Transverse colon (tissue), 4 donors: Measurements from ENCODE around the gene DPYD. TPM values are rescaled to one million over a fixed set of nuclear protein-coding genes. Genes with fewer than 3 reads are reported as not detected.

ENCODE experiments used
- DNase-seq: peaks from one replicate; pipeline ENCODE4 v3.0.0-alpha.2; 2019
- H3K27ac ChIP-seq, 4 donors: fragments of 200-600 bp; sonication (generic); 2 replicates each; pipeline ENCODE4 v1.5.1; 2016 to 2018; ENCODE audit warnings: inconsistent platforms in 4 of 4
- H3K27me3 ChIP-seq: fragments of 200-600 bp; sonication (generic); 2 replicates; pipeline ENCODE4 v1.5.1; 2017; ENCODE audit warnings: inconsistent platforms
- H3K36me3 ChIP-seq, 4 donors: fragments of 200-600 bp; sonication (generic); 2 replicates each; pipeline ENCODE4 v1.5.1; 2017 to 2019; ENCODE audit warnings: inconsistent platforms in 4 of 4
- H3K4me1 ChIP-seq, 4 donors: fragments of 200-600 bp; sonication (generic); 2 replicates each; pipeline ENCODE4 v1.5.1; 2017 to 2020; ENCODE audit warnings: inconsistent platforms in 4 of 4
- H3K4me3 ChIP-seq, 4 donors: fragments of 200-600 bp; sonication (generic); 1 replicate in 1 of 4; 2 replicates in 3 of 4; pipeline versions ENCODE4 v1.5.1 to v1.6.1; 2017 to 2019; ENCODE audit warnings: inconsistent platforms in 4 of 4
- H3K9me3 ChIP-seq, 2 donors: fragments of 200-600 bp; sonication (generic); 2 replicates each; pipeline ENCODE4 v1.5.1; 2017 to 2019; ENCODE audit warnings: inconsistent platforms in 2 of 2
- CTCF ChIP-seq, 5 experiments: fragments of 200-600 bp in 3 of 5; fragments of 450-650 bp in 2 of 5; sonication (generic) in 3 of 5; IDR thresholded peaks; 1 replicate in 2 of 5; 2 replicates in 3 of 5; pipeline ENCODE4 v1.5.1; 2016 to 2017; ENCODE audit warnings: antibody characterized with exemption in 5 of 5, inconsistent platforms in 3 of 5, mild to moderate bottlenecking in 2 of 5, moderate library complexity in 1 of 5
- EP300 ChIP-seq: sonication (generic); formaldehyde crosslinking; IDR thresholded peaks from one replicate; pipeline ENCODE4 v1.6.1; 2017; ENCODE audit warnings: antibody characterized with exemption, low read depth
- POLR2A ChIP-seq: fragments of 450-650 bp; IDR thresholded peaks from one replicate; pipeline ENCODE4 v1.6.1; 2016; ENCODE audit warnings: antibody characterized with exemption, mild to moderate bottlenecking, moderate library complexity
- POLR2AphosphoS5 ChIP-seq, 3 donors: sonication (generic); formaldehyde crosslinking; IDR thresholded peaks; one replicate each; pipeline ENCODE4 v1.6.1; 2016; ENCODE audit warnings: antibody characterized with exemption in 3 of 3
- WGBS, 2 donors: methylation state at CpG; one replicate each; pipeline ENCODE4 v1.1.5; 2018; ENCODE audit warnings: low coverage in 1 of 2; 5-methylcytosine and 5-hydroxymethylcytosine counted together
- in situ Hi-C, 4 donors: fragments of 200-750 bp; cut with MboI; loops; one replicate each; pipeline versions ENCODE4 v1.15.0 to v1.15.1; 2017; ENCODE audit warnings: low sequenced_read_pairs in 3 of 4, low pct_ligation_motif_present in 1 of 4, low pct_unique_long_range_greater_than_20kb in 1 of 4
- intact Hi-C: fragments of 100-400 bp; cut with DNase I; formaldehyde crosslinking; loops from one replicate; pipeline ENCODE4 v1.15.1; 2023; ENCODE audit warnings: low total_unique reads
- total RNA-seq, 4 donors: library from RNA; depleted of rRNA; stranded (reverse); fragments of >200 nt; gene quantifications; one replicate each; pipeline ENCODE4 v1.1.0, GENCODE V29; 2016

The DPYD gene
- total RNA-seq, 4 donors from 2014 or later: 11.2 to 34.8 (median 26.0) TPM

- Histone ChIP-seq H3K4me3 (no peak overlapping the region), H3K36me3 (no peaks in the 10 kb centered on the region), H3K27me3 (no peaks in the 10 kb centered on the region), H3K4me1 (no peaks in the 10 kb centered on the region), H3K9me3 (no peaks in the 10 kb centered on the region), H3K27ac (no peak overlapping the region)
- intact Hi-C loops (no loop called here), in situ Hi-C loops (no loop called here)
- no peak for DNase-seq
- no peak for TF ChIP-seq POLR2A
- no peak for TF ChIP-seq CTCF (IDR thresholded peaks at IDR 0.05)
- no peak for TF ChIP-seq EP300
- TF ChIP-seq POLR2AphosphoS5 (IDR thresholded peaks at IDR 0.05): no peak
- WGBS, 2 donors: 83 to 84% methylated on average over 4 of the region's 4 CpGs
Measured at GRCh38 chr1:97412166-97412565, 508.7 kb downstream of the DPYD start.

- TF ChIP-seq POLR2AphosphoS5 (IDR thresholded peaks at IDR 0.05) (no peak), POLR2A (no peak), EP300 (no peak), CTCF (IDR thresholded peaks at IDR 0.05) (no peak)
- Histone ChIP-seq H3K4me1 (no peaks in the 10 kb centered on the region), H3K27me3 (no peaks in the 10 kb centered on the region), H3K9me3 (no peaks in the 10 kb centered on the region), H3K27ac (no peak overlapping the region), H3K4me3 (no peak overlapping the region), H3K36me3 (no peaks in the 10 kb centered on the region)
- in situ Hi-C loops (no loop called here), intact Hi-C loops (no loop called here)
- WGBS, 2 donors: 84 to 87% methylated on average over 3 of the region's 3 CpGs
- DNase-seq: no peak
Measured at GRCh38 chr1:97396463-97396862, 524.4 kb downstream of the DPYD start.

GRCh38 chr1:97392701-97393100 is 528.1 kb downstream of the DPYD start:
- no peaks in the 10 kb centered on the region for H3K36me3 ChIP-seq
- TF ChIP-seq POLR2A (no peak), EP300 (no peak), CTCF (IDR thresholded peaks at IDR 0.05) (no peak), POLR2AphosphoS5 (IDR thresholded peaks at IDR 0.05) (no peak)
- intact Hi-C loops (no loop called here), in situ Hi-C loops (no loop called here)
- no peak overlapping the region for H3K4me3 ChIP-seq
- H3K4me1 ChIP-seq: no peaks in the 10 kb centered on the region
- no peaks in the 10 kb centered on the region for H3K27me3 ChIP-seq
- no peaks in the 10 kb centered on the region for H3K9me3 ChIP-seq
- no peak for DNase-seq
- H3K27ac ChIP-seq: no peak overlapping the region

GRCh38 chr1:97385536-97386277 is 535.1 kb downstream of the DPYD start:
- in situ Hi-C loops (no loop called here), intact Hi-C loops (no loop called here)
- TF ChIP-seq POLR2A: no peak
- no peak for TF ChIP-seq CTCF (IDR thresholded peaks at IDR 0.05)
- no peak for TF ChIP-seq POLR2AphosphoS5 (IDR thresholded peaks at IDR 0.05)
- TF ChIP-seq EP300: no peak
- Histone ChIP-seq H3K4me1 (no peaks in the 10 kb centered on the region), H3K9me3 (no peaks in the 10 kb centered on the region), H3K36me3 (no peaks in the 10 kb centered on the region), H3K4me3 (no peak overlapping the region), H3K27ac (no peak overlapping the region), H3K27me3 (no peaks in the 10 kb centered on the region)
- DNase-seq: no peak
- WGBS, 2 donors: 33 to 84% methylated on average over 1 to 2 of the region's 2 CpGs
